OCI-LY1 (cell line): ENCODE results near the gene COP1.

Experiments
- H2AFZ ChIP-seq: fragments of 200-600 bp; sonication (generic), shearing (Covaris generic); 2 replicates; pipeline ENCODE4 v1.6.0; 2014; ENCODE audit warnings: antibody characterized with exemption, mild to moderate bottlenecking, low read length
- H3F3A ChIP-seq: fragments of 200-600 bp; sonication (generic), shearing (Covaris generic); 2 replicates; pipeline ENCODE4 v1.6.0; 2014; ENCODE audit warnings: mild to moderate bottlenecking, antibody characterized with exemption, low read length, moderate library complexity; ENCODE audit not compliant: insufficient read depth
- H3K27ac ChIP-seq: fragments of 200-600 bp; sonication (generic); 2 replicates; pipeline ENCODE4 v1.5.1; 2014; ENCODE audit warnings: low read length, mixed run types, mild to moderate bottlenecking, low read depth; ENCODE audit not compliant: poor library complexity, severe bottlenecking
- H3K27me3 ChIP-seq: fragments of 200-600 bp; sonication (generic); 2 replicates; pipeline ENCODE4 v1.6.0; 2014; ENCODE audit warnings: antibody characterized with exemption, mild to moderate bottlenecking, low read length, moderate library complexity; ENCODE audit not compliant: insufficient read depth
- H3K36me3 ChIP-seq: fragments of 200-600 bp; sonication (generic); 2 replicates; pipeline ENCODE4 v1.6.1; 2014; ENCODE audit warnings: mild to moderate bottlenecking, antibody characterized with exemption, low read length, moderate library complexity, mixed read lengths; ENCODE audit not compliant: insufficient read depth
- H3K4me1 ChIP-seq: fragments of 200-600 bp; sonication (generic); 2 replicates; pipeline ENCODE4 v1.5.1; 2014; ENCODE audit warnings: mild to moderate bottlenecking, low read length, moderate library complexity; ENCODE audit not compliant: insufficient read depth, severe bottlenecking
- H3K4me2 ChIP-seq: fragments of 200-600 bp; sonication (generic), shearing (Covaris generic); 2 replicates; pipeline ENCODE4 v1.6.1; 2014; ENCODE audit warnings: low read length
- H3K4me3 ChIP-seq: fragments of 200-600 bp; sonication (generic); 2 replicates; pipeline ENCODE4 v1.5.1; 2014; ENCODE audit warnings: low read length, low read depth, mild to moderate bottlenecking, mixed read lengths; ENCODE audit not compliant: poor library complexity, severe bottlenecking
- H3K79me2 ChIP-seq: fragments of 200-600 bp; shearing (Covaris generic); 2 replicates; pipeline ENCODE4 v1.6.1; 2016; ENCODE audit warnings: mixed run types, low read length, mixed read lengths; ENCODE audit not compliant: insufficient read depth
- H3K9ac ChIP-seq: fragments of 200-600 bp; sonication (generic), shearing (Covaris generic); 2 replicates; pipeline ENCODE4 v1.6.1; 2014; ENCODE audit warnings: mild to moderate bottlenecking, low read length, mixed read lengths
- H3K9me2 ChIP-seq: fragments of 200-600 bp; sonication (generic), shearing (Covaris generic); 2 replicates; pipeline ENCODE4 v1.6.1; 2014; ENCODE audit warnings: low read depth, mild to moderate bottlenecking, low read length, mixed read lengths
- H3K9me3 ChIP-seq: fragments of 200-600 bp; shearing (Covaris generic); 2 replicates; pipeline ENCODE4 v1.6.1; 2014; ENCODE audit warnings: low read length, mixed read lengths
- H4K20me1 ChIP-seq: fragments of 200-600 bp; sonication (generic), shearing (Covaris generic); 2 replicates; pipeline ENCODE4 v1.6.0; 2016; ENCODE audit warnings: mild to moderate bottlenecking, low read length; ENCODE audit not compliant: insufficient read depth
- CTCF ChIP-seq: fragments of 200-600 bp; sonication (generic), shearing (Covaris generic); IDR thresholded peaks from 2 replicates; pipeline ENCODE4 v1.5.1; 2017; ENCODE audit warnings: mild to moderate bottlenecking, antibody characterized with exemption, low read length, moderate library complexity, mixed read lengths
- EZH2 ChIP-seq: fragments of 200-600 bp; sonication (generic), shearing (Covaris generic); IDR thresholded peaks from 2 replicates; pipeline ENCODE4 v1.8.0; 2017; ENCODE audit warnings: borderline replicate concordance, mixed run types, mild to moderate bottlenecking, antibody characterized with exemption, low read length, moderate library complexity, mixed read lengths

COP1 gene

GRCh38 chr1:176119549-176119948, 87.5 kb downstream of the COP1 start:
- Histone ChIP-seq H3K4me3 (no peak overlapping the region), H3K9me3 (peaks cover 7% of the 10 kb centered on the region; the same call in 1 of the 2 replicates), H3K27me3 (no peaks in the 10 kb centered on the region), H3K4me1 (no peaks in the 10 kb centered on the region), H3K79me2 (no peaks in the 10 kb centered on the region), H3K4me2 (no peak overlapping the region), H3K9ac (no peak overlapping the region), H3K9me2 (no peaks in the 10 kb centered on the region), H2AFZ (no peak overlapping the region), H3F3A (no peaks in the 10 kb centered on the region), H3K27ac (no peak overlapping the region), H3K36me3 (peaks cover 24% of the 10 kb centered on the region), H4K20me1 (no peaks in the 10 kb centered on the region)
- no peak for TF ChIP-seq EZH2
- peak; percentile 54 for TF ChIP-seq CTCF

- H3K27me3 ChIP-seq: no peaks in the 10 kb centered on the region
- H3K36me3 ChIP-seq: peaks cover 27% of the 10 kb centered on the region
- no peak overlapping the region for H3K4me3 ChIP-seq
- no peaks in the 10 kb centered on the region for H3K9me2 ChIP-seq
- H3K9me3 ChIP-seq: peaks cover 7% of the 10 kb centered on the region; the same call in 1 of the 2 replicates
- H3F3A ChIP-seq: no peaks in the 10 kb centered on the region
- H3K27ac ChIP-seq: no peak overlapping the region
- no peak overlapping the region for H3K4me2 ChIP-seq
- H3K9ac ChIP-seq: no peak overlapping the region
- H4K20me1 ChIP-seq: no peaks in the 10 kb centered on the region
- H3K79me2 ChIP-seq: no peaks in the 10 kb centered on the region
- H3K4me1 ChIP-seq: no peaks in the 10 kb centered on the region
- TF ChIP-seq EZH2: no peak
- TF ChIP-seq CTCF: no peak
- H2AFZ ChIP-seq: no peak overlapping the region
These were observed 88.1 kb downstream of the COP1 start for GRCh38 chr1:176118985-176119384.

- Histone ChIP-seq H2AFZ (no peak overlapping the region), H3K4me2 (no peak overlapping the region), H3K9me3 (no peaks in the 10 kb centered on the region), H3K4me1 (no peaks in the 10 kb centered on the region), H3K9me2 (no peaks in the 10 kb centered on the region), H3K27ac (no peak overlapping the region), H4K20me1 (no peaks in the 10 kb centered on the region), H3K4me3 (no peak overlapping the region), H3K79me2 (no peaks in the 10 kb centered on the region), H3K36me3 (peaks cover 36% of the 10 kb centered on the region), H3F3A (no peaks in the 10 kb centered on the region), H3K9ac (no peak overlapping the region), H3K27me3 (no peaks in the 10 kb centered on the region)
- TF ChIP-seq CTCF (no peak), EZH2 (no peak)
These were observed 95.3 kb downstream of the COP1 start for GRCh38 chr1:176111835-176112234.
